Measurements from ENCODE around the gene CLDN18.

Gene CLDN18

DNA sequence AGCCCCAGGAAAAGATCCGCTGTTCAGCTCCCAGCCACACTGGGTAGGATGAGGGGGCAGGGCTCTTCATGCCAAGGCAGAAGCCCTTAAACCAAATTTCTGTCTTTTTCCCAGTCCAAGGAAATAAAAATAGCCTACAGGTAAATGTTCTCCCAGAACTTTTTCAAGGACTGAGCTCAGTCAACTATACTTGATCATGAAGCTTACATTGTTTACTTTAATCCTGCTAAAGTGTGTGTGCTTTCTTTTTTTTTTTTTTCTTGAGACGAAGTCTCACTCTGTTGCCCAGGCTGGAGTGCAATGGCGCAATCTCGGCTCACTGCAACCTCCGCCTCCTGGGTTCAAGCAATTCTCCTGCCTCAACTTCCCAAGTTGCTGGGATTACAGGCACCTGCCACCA lies 17.9 kb downstream of the CLDN18 start:
- no peak for DNase-seq (ENCODE audit: low read depth)

DNA sequence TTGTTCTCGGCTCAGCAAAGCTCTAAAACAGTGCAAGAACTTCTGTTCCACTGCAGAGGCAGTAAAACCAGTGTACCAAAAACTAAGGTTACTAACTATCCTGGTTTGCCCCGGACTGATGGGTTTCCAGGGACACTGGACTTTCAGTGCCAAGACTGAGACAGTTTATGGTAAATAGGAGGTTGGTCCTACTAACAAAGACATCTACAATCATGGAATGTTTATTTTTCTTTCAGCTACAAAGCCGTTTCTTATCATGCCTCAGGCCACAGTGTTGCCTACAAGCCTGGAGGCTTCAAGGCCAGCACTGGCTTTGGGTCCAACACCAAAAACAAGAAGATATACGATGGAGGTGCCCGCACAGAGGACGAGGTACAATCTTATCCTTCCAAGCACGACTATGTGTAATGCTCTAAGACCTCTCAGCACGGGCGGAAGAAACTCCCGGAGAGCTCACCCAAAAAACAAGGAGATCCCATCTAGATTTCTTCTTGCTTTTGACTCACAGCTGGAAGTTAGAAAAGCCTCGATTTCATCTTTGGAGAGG lies 20.8 kb downstream of the CLDN18 start:
- no peak for DNase-seq (ENCODE audit: low read depth)

DNA sequence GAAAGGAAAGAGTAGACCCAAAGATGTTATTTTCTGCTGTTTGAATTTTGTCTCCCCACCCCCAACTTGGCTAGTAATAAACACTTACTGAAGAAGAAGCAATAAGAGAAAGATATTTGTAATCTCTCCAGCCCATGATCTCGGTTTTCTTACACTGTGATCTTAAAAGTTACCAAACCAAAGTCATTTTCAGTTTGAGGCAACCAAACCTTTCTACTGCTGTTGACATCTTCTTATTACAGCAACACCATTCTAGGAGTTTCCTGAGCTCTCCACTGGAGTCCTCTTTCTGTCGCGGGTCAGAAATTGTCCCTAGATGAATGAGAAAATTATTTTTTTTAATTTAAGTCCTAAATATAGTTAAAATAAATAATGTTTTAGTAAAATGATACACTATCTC lies 21.6 kb downstream of the CLDN18 start:
- DNase-seq (ENCODE audit: low read depth) = no peak

DNA sequence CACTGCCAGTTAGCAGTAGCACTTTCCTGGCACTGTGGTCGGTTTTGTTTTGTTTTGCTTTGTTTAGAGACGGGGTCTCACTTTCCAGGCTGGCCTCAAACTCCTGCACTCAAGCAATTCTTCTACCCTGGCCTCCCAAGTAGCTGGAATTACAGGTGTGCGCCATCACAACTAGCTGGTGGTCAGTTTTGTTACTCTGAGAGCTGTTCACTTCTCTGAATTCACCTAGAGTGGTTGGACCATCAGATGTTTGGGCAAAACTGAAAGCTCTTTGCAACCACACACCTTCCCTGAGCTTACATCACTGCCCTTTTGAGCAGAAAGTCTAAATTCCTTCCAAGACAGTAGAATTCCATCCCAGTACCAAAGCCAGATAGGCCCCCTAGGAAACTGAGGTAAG lies 22.6 kb downstream of the CLDN18 start:
- DNase-seq (ENCODE audit: low read depth) = no peak

DNA sequence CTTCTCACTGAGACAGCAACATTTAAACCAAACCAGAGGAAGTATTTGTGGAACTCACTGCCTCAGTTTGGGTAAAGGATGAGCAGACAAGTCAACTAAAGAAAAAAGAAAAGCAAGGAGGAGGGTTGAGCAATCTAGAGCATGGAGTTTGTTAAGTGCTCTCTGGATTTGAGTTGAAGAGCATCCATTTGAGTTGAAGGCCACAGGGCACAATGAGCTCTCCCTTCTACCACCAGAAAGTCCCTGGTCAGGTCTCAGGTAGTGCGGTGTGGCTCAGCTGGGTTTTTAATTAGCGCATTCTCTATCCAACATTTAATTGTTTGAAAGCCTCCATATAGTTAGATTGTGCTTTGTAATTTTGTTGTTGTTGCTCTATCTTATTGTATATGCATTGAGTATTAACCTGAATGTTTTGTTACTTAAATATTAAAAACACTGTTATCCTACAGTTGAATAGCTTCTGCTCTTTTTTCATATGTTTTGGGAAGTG lies 23.3 kb downstream of the CLDN18 start:
- no peak for DNase-seq (ENCODE audit: low read depth)

DNA sequence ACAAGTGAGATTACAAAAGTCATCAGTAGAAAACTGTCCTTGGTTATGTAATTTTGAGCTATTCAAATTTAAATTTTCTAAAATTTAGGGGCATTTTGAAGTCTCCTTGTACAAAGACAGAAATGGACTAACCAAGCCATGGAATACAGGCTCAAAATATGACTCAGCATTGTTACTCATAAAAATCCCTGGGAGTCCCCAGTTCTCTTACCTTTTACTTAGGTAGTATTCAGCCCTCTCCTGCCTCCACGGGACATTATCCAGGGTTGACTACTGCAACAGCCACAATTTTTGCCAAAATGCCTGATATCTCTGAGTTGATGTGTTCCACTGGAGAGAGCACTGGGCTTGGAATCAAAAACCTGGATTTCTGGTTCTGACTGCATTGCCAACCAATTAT lies 25.0 kb downstream of the CLDN18 start:
- no peak for DNase-seq (ENCODE audit: low read depth)

DNA sequence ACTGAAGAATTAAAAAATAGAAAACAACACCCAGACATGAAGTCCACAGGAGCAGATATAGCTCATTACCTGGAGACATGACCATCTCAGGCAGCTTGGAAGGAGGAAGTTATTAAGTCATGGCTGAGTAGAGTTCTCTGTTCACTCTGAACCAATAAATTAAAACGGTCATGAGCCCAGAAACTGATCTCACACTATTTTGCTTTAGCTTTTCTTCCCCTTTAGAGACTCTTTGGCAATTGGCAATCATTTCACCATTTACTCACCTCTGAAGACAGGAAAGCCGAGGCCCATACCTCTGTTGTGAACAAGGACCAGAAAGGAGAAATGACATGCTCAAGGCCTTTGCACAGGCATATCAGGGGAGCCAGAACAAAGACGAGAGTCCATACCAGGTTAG lies 26.6 kb downstream of the CLDN18 start:
- no peak for DNase-seq (ENCODE audit: low read depth)

DNA sequence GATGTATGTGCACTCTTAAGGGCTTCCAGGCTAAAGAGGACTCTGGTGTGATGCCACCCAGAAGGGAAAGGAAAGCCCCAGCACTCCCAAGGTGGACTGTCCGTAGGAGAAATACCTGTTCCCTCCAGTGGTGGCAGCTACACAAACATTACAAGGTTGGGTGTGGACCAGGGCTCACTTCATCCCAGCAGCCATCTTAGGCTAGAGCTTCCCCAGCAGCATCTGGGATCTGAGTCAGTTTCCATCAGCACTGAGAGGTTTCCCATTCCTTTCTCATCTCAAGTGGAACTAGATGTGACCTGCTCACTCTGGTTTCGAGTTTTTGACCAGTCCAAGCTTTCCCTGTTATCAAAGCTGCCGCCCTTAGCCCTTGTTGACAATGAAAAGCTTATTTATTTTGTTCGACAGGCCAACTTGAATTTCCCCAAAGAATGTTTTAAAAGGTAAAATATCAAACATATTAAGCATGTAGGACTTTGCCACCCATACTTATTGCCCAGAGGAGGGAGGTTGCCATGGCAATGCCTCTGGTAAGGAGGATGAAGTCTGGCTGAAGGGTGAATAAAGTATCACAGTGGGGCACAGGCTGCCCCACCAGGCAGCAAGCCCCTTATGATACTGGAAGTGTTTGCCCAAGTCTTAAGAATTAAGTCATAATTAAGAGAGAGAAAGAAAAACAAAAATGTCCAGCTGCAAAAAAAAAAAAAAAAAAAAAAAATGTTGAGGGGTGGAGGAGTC lies 28.9 kb downstream of the CLDN18 start:
- DNase-seq (ENCODE audit: low read depth) = no peak

DNA sequence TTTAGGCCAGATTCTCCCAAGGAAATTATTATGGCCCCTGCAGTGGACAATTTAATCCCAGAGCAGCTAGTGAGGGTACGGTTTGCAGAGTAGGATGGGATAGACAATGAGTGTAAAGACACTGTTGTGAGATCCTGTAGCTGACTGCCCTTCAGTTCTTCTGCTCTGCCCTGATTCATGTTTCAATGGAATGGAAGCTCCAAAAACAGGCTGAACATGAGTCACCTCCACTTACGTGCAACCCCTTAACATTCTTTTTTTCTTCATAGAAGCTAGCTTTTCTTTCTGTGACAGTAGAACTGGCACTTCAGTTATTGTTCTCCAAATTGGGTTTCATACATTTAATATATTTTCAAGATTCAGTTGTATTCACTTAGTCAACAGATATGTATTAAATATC lies 32.1 kb downstream of the CLDN18 start:
- no peak for DNase-seq (ENCODE audit: low read depth)

DNA sequence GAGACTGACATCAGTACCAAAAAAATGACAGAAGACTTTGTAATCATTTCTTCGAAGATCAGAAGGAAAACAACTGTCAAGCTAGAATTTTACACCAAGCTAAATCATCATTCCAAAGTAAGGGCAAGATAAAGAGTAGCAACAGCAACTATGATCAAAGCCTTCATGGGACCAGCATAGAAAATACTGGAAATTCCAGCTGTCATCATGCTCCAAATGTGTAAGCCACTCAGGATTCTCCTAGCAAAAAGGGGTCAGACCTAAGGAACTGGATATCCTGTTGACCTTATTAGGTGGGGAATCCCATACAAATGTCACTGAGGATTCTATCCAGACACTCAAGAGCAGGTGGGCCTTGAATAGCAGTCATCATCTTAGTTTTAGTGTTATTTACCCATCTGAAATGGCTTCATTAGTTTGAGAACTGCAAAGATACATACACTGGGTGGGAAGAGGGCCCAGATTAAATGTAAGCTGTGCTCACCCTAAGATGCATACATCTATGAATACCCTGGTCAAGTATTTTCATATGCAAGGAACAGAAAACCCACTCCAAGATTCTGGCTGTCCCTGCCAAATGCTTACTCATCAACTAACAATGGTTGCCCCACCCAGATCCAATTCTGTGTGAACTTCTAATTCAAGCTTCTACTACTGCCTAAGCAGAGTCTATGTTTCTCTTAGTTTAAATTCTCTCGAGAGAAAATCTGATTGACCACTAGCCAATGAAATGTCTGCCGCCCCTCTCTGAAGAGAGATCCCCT lies 33.5 kb downstream of the CLDN18 start:
- DNase-seq (ENCODE audit: low read depth) = no peak

DNA sequence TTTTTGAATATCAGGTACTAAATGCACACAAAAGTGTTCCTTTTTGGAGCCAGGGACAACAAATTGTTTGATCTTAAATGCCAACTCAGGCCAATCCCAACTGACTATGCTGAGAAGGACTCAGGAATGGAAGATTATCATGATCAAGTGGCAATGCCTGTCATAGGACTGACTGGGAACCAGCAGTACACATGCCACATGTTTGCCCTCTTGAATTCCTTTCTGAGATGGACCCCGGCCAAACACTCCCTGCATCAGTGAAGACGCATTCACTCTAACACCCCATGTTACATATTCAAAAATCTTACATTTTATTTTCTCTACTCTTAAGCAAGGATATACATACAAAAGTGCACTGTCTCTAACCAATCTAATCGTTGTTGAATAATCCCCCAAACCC lies 36.1 kb downstream of the CLDN18 start:
- DNase-seq (ENCODE audit: low read depth) = no peak

DNA sequence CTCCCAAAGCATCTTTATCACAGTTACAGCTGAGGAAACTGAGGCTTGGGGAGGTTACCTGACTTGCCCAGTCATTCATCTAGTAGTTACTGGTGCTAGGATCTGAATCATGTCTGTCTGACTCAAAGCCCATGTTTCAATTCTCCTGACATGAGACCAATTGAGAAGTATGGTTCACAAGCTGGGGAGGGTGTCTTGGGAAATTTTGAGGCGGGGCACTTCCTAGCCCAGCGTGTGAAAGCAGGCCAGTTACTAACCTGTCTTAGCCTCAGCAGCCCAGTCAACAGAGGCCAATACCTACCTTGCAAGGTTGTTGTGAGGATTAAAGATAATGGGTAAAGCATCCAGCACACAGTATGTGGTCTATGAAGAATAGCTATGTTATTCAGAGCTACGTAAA lies 37.0 kb downstream of the CLDN18 start:
- DNase-seq (ENCODE audit: low read depth) = no peak

DNA sequence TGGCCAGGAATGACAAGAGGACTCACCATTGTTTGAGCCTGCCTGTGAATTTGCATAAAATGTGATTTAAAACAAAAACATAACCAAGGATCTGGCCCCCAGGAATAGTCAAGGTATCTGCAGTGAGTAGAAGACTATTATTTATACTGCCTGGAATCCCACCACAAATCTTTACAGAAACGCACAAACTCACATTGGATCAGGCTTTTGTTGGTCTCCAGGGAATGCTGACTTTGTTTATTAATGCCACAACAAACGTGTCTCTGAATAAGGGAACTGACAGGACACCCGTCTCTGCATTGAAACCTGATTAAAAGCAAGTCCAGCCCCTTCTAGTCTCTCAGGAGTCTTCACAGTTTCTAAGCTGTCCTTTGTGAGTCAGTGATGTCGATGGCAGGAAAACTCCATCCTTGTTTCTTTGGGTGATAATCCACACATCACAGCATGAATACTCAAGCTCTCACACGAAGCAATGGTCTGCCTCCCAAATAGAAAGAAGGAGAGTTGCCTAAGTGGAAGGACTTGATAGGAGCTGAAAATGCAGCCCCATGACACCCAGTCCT lies 37.7 kb downstream of the CLDN18 start:
- DNase-seq (ENCODE audit: low read depth) = no peak

DNA sequence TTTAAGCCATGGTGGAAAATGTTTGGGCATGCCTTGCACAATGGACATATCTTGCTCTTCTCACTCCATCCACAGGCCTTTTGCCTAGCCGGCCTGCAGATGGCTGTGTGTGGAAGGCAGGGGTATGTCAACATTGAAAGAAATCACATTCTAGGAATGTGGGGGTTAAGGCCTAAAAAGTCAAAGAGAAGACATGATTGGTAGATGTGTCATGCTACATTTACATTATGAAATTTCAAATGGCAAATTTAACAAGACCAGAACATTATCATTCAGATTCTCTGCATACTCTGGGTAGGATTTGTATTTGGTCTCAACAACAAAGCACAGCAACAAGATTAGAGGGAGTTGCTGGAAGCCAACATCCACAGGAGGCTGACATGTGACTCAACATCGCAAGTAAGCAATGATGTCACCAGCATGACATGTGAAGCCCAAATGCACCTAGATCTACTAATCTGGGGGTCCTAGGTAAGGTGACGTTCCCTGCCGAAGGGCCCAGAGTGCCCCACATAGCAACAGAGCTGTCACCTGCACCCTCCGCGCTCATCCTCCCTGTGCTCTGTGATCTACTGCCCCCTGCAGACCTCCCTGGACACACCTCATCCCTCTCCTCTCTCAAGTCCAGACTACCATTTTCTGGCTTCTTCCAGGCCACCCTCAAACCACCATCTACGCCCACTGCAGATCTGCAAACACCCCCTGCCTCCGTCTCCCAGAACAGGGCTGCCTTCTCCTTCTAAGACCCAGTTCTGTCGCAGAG lies 39.4 kb downstream of the CLDN18 start:
- no peak for DNase-seq (ENCODE audit: low read depth)

DNA sequence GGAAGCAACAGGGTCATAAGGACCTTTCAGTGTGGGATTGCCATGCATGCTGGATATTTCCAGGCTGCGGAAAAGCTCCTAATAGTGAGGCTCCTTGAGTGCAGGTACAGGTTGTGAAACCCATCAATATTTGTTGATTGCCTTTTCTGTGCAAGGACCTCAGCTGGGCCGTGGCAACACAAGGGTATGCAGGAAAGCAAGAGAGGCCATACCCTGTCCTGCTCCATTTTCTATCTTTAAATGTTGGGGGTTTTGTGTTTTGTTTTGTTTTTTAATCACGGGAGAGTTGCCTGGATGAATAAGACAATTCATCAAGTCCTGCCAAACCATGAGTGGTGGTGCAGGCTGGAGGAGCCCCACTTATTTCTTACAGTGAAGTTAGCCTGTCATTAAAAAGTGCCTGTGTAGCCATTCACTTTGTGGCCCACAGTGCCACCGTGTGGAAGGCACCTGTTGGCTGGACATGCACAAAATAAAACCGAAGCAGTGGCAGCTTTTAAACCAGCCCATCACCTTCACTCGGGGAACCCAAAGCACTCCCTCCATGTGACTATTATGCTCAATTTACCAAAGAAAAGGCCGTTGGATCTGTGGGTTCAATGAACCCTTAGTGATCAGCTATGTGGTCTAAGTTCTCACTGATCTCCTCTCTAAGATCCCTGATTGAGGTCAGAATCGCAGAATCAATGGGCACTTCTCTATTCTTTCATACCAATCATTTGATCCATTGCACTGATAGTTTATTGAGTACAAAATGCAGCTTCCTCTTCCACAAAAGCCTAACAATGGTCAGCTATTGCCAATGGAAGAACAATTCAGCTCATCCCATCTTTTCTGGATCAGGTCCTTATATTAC lies 42.2 kb downstream of the CLDN18 start:
- no peak for DNase-seq (ENCODE audit: low read depth)

DNA sequence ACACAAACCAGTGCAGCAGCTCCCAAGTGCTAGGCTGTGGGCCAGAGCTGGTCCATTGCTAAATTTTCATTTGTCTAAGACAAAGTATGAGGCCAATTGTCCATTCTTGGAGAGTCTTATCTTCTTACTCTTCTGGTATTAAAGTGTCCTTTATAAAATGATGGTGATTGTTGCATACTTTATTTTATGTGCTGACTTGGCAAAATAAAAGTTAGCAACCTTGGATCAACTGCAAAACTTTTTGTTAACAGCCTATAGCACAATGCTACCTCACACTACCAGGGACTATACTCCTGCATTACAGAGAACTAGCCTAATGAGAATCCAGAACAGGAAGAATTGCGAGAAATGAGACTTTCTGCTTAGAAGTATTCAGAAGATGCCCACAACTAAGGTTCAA lies 44.1 kb downstream of the CLDN18 start:
- no peak for DNase-seq (ENCODE audit: low read depth)

DNA sequence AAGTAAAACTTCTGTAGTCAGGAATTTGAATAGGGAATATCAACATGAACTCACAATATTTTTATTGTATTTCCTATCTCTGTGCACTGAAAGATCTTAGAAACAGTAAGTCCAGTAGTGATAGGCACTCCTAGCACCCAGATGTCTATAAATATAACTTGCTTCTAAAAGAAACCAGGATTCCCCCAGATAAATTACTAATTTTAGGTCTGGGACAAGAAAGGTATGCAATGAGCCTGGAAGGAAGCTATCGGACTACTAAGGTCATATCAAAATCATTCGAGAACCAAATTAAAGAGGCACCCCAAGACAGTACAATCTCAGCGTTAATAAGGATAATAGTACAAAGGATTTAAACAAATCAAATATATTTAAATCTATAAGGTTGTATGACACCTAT lies 47.4 kb downstream of the CLDN18 start:
- DNase-seq (ENCODE audit: low read depth) = no peak

DNA sequence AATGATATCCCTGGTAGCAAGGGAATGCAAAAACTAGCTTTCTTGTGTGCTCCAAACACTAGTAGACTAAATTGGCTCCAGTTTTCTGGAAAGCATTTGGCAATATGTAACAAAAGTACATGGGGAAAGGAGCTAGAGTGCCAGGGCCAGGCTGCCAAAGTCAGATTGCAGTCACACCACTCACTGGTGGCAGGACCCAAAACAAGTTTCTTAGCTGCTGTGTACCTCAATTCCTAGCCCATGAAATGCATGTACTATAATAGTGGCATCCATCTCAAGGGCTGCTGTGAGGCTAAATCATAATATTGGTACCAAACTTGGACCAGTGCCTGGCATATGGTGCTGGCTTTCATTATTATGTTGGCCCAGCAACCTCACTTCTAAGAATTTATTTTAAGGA lies 49.3 kb downstream of the CLDN18 start:
- no peak for DNase-seq (ENCODE audit: low read depth)

DNA sequence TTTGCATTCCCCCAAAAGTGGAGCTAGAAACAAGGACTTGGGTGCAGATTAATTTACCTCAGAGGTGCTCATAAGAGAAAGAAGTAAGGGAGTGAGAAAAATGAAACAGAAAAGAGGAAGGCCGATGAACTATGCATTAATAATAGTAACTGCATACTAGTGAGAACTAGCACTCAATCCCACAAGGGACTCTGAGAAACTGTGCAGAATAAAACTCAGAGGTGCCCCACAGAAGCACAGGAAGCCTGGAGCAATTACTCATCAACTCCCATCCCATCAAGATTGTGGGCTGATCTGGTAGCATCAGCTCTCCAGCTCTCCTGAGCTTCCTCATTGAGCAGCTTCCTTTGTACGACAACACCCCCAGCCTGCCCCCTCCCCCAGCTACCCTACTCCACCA lies 50.8 kb downstream of the CLDN18 start:
- no peak for DNase-seq (ENCODE audit: low read depth)

DNA sequence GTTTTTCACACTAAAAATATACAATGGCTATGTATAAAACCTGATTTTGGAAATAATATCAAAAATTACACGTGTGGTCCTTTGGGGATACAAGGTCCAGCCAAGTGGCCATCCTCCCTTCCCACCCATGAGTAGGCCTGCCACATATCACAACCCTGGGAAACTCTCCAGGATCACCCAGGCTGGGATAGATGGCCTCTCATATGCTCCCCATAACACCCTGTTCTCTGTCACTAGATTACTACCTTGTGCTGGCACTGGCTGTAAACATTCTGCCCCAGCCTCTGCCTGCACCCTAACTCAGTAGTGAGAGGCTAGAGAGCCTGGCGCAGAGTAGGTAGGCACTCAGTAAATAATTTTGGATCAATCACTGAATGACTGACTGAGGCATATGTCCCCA lies 52.1 kb downstream of the CLDN18 start:
- DNase-seq (ENCODE audit: low read depth) = no peak

DNA sequence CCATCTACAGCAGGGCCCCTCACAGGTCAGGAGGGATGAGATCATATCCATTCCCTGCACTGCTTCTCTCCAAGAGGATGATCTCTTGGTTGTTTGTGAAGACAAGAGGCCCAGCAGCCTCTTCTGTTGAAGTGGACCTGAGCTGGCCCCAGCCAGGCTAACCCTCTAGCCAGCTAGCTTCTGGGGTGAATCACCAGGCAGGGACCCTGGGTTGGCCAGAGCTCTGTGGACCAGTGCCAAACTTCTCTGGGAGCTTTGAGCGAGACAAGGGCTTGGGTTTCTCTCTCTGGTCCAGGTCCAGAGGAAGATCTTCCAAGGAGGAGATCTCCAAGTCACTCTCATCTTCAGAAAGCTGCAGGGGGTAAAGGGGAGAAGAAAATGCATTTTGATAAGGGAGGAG lies 52.7 kb downstream of the CLDN18 start:
- DNase-seq (ENCODE audit: low read depth) = no peak
